Thyroid gland (tissue), 4 donors: ENCODE results near the gene CRAMP1. TPM values are rescaled to one million over a fixed set of nuclear protein-coding genes. Genes with fewer than 3 reads are reported as not detected.

Experiments
- DNase-seq, 2 donors: peaks; one replicate each; pipeline ENCODE4 v3.0.0-alpha.2; 2019
- H3K27ac ChIP-seq, 3 donors: fragments of 200-600 bp; sonication (generic); 1 replicate in 2 of 3; 2 replicates in 1 of 3; pipeline ENCODE4 v1.5.1; 2016 to 2019; ENCODE audit warnings: mild to moderate bottlenecking in 1 of 3, moderate library complexity in 1 of 3
- H3K27me3 ChIP-seq: fragments of 200-600 bp; sonication (generic); one replicate; pipeline ENCODE4 v1.5.1; 2019
- H3K36me3 ChIP-seq, 2 donors: fragments of 200-600 bp; sonication (generic); one replicate each; pipeline ENCODE4 v1.5.1; 2016 to 2019
- H3K4me1 ChIP-seq, 2 donors: fragments of 200-600 bp; sonication (generic); one replicate each; pipeline ENCODE4 v1.5.1; 2017 to 2019
- H3K4me3 ChIP-seq, 3 donors: fragments of 200-600 bp; sonication (generic); replicated peaks in 1 of 3; 1 replicate in 2 of 3; 2 replicates in 1 of 3; pipeline ENCODE4 v1.5.1; 2016; ENCODE audit warnings: mild to moderate bottlenecking in 1 of 3
- H3K9me3 ChIP-seq: fragments of 200-600 bp; sonication (generic); one replicate; pipeline ENCODE4 v1.5.1; 2017
- POLR2A ChIP-seq, 2 donors: fragments of 450-650 bp; IDR thresholded peaks; one replicate each; pipeline ENCODE4 v1.6.1; 2017; ENCODE audit warnings: antibody characterized with exemption in 2 of 2, mild to moderate bottlenecking in 2 of 2, moderate library complexity in 1 of 2
- WGBS, 2 donors: methylation state at CpG; one replicate each; pipeline ENCODE4 v1.1.5; 2017; 5-methylcytosine and 5-hydroxymethylcytosine counted together
- intact Hi-C: fragments of 100-400 bp; cut with DNase I; formaldehyde crosslinking; loops from one replicate; pipeline ENCODE4 v1.15.1; 2023
- total RNA-seq, 4 donors: library from RNA; depleted of rRNA; stranded (reverse); fragments of >200 nt; gene quantifications; one replicate each; pipeline ENCODE4 v1.2.3, GENCODE V29; 2016
- TF ChIP-seq, protein P1 (sequence below), 6 experiments: fragments of 200-600 bp in 3 of 6; fragments of 450-650 bp in 3 of 6; sonication (generic) in 3 of 6; IDR thresholded peaks; one replicate each; pipeline ENCODE4 v1.5.1; 2016 to 2019; ENCODE audit warnings: antibody characterized with exemption in 6 of 6, mild to moderate bottlenecking in 2 of 6, inconsistent platforms in 1 of 6, moderate library complexity in 1 of 6

Gene CRAMP1
- total RNA-seq, 4 donors from 2014 or later = 11.0 to 20.8 (median 15.6) TPM

- TF ChIP-seq, protein P1, sequence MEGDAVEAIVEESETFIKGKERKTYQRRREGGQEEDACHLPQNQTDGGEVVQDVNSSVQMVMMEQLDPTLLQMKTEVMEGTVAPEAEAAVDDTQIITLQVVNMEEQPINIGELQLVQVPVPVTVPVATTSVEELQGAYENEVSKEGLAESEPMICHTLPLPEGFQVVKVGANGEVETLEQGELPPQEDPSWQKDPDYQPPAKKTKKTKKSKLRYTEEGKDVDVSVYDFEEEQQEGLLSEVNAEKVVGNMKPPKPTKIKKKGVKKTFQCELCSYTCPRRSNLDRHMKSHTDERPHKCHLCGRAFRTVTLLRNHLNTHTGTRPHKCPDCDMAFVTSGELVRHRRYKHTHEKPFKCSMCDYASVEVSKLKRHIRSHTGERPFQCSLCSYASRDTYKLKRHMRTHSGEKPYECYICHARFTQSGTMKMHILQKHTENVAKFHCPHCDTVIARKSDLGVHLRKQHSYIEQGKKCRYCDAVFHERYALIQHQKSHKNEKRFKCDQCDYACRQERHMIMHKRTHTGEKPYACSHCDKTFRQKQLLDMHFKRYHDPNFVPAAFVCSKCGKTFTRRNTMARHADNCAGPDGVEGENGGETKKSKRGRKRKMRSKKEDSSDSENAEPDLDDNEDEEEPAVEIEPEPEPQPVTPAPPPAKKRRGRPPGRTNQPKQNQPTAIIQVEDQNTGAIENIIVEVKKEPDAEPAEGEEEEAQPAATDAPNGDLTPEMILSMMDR (IDR thresholded peaks at IDR 0.05) = no peak
- TF ChIP-seq POLR2A (IDR thresholded peaks at IDR 0.05) = no peak
- Histone ChIP-seq H3K9me3 (no peaks in the 10 kb centered on the region), H3K27me3 (no peaks in the 10 kb centered on the region), H3K36me3 (peaks cover 31 to 32% of the 10 kb centered on the region in 2 donors), H3K4me3 (no peak overlapping the region), H3K4me1 (peaks cover 7 to 10% of the 10 kb centered on the region in 2 donors), H3K27ac (no peak overlapping the region)
- 88 to 92% methylated on average over 10 to 18 of the region's 18 CpGs for WGBS, 2 donors
- DNase-seq = no peak
- intact Hi-C loops = no loop called here
Measured at GRCh38 chr16:1631931-1632637, 19.9 kb downstream of the CRAMP1 start.

- TF ChIP-seq, protein P1 (IDR thresholded peaks at IDR 0.05) = no peak
- TF ChIP-seq POLR2A (IDR thresholded peaks at IDR 0.05) = no peak
- Histone ChIP-seq H3K27ac (no peak overlapping the region), H3K9me3 (no peaks in the 10 kb centered on the region), H3K36me3 (peaks cover 34 to 35% of the 10 kb centered on the region in 2 donors), H3K4me3 (no peak overlapping the region), H3K27me3 (no peaks in the 10 kb centered on the region), H3K4me1 (peaks cover 2 to 5% of the 10 kb centered on the region in 2 donors)
- intact Hi-C loops = no loop called here
- 92 to 98% methylated on average over 6 to 13 of the region's 13 CpGs for WGBS, 2 donors
- DNase-seq = no peak
Measured at GRCh38 chr16:1632638-1632970, 20.4 kb downstream of the CRAMP1 start.

DNA sequence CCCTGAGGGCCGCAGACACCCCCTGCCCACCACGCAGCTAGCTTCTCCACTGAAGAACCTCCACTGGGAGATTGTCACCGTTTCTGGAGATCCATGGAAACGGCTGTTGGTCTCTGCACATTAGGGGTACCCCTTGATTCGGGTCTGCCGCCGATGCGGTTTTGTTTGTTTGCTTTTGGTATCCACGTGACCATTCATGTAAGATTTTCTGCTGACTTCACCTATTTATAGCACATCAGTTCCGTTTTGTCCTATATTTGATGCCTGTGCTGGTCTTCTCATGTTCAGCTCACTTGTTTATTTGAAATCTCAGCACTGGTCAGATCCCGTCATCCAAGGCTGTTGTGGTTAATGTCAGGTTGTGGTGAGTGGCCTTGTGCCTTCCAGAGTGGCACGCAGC lies 21.1 kb downstream of the CRAMP1 start:
- Histone ChIP-seq H3K4me3 (no peak overlapping the region), H3K27ac (no peak overlapping the region), H3K36me3 (peaks cover 41 to 42% of the 10 kb centered on the region in 2 donors), H3K9me3 (no peaks in the 10 kb centered on the region), H3K27me3 (no peaks in the 10 kb centered on the region), H3K4me1 (no peaks in the 10 kb centered on the region)
- WGBS, 2 donors = 90 to 95% methylated on average over 12 of the region's 12 CpGs
- no peak for DNase-seq
- TF ChIP-seq, protein P1 (IDR thresholded peaks at IDR 0.05) = no peak
- no peak for TF ChIP-seq POLR2A (IDR thresholded peaks at IDR 0.05)
- intact Hi-C loops = no loop called here

- H3K4me1 ChIP-seq = no peaks in the 10 kb centered on the region
- WGBS, 2 donors = 93 to 98% methylated on average over 12 of the region's 12 CpGs
- TF ChIP-seq POLR2A (IDR thresholded peaks at IDR 0.05) = no peak
- TF ChIP-seq, protein P1 (IDR thresholded peaks at IDR 0.05) = no peak
- H3K36me3 ChIP-seq = peaks cover 44 to 50% of the 10 kb centered on the region in 2 donors
- no peak for DNase-seq
- no peak overlapping the region for H3K27ac ChIP-seq
- intact Hi-C loops = no loop called here
- no peaks in the 10 kb centered on the region for H3K27me3 ChIP-seq
- H3K4me3 ChIP-seq = no peak overlapping the region
- no peaks in the 10 kb centered on the region for H3K9me3 ChIP-seq
Measured at GRCh38 chr16:1634541-1634940, 22.4 kb downstream of the CRAMP1 start.

DNA sequence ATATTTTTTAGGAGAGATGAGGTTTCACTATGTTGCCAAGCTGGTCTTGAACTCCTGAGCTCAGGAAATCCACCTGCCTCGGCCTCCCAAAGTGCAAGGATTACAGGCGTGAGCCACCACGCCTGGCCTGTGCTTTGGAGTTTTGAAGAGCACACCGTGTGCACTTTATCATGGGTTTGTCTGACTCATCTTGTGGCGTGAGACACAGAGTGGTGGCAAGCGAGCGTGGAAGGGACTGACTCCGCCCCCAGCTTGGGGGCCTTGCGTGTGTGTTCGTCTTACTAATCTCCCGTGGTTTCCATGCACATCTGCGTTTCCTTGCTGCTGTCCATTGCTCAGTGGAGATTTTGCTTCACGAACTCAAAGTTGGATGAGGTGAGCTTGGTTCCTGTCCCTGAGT lies 22.9 kb downstream of the CRAMP1 start:
- DNase-seq = no peak

More for the DNA sequence above, 22.9 kb downstream of the CRAMP1 start:
- no peaks in the 10 kb centered on the region for H3K27me3 ChIP-seq
- peaks cover 44 to 51% of the 10 kb centered on the region in 2 donors for H3K36me3 ChIP-seq
- TF ChIP-seq, protein P1 (IDR thresholded peaks at IDR 0.05) = no peak
- no peak for TF ChIP-seq POLR2A (IDR thresholded peaks at IDR 0.05)
- H3K4me1 ChIP-seq = no peaks in the 10 kb centered on the region
- H3K4me3 ChIP-seq = no peak overlapping the region
- intact Hi-C loops = no loop called here
- WGBS, 2 donors = 92 to 99% methylated on average over 13 of the region's 13 CpGs
- no peaks in the 10 kb centered on the region for H3K9me3 ChIP-seq
- no peak overlapping the region for H3K27ac ChIP-seq
